DOHH2 (cell line): ENCODE measurements around the gene AXDND1.

ENCODE experiments used
- H3F3A ChIP-seq: fragments of 200-600 bp; sonication (generic), shearing (Covaris generic); 2 replicates; pipeline ENCODE4 v1.6.0; 2016; ENCODE audit warnings: antibody characterized with exemption, mild to moderate bottlenecking; ENCODE audit not compliant: control insufficient read depth, insufficient read depth
- H3K27ac ChIP-seq: fragments of 200-600 bp; sonication (generic); 2 replicates; pipeline ENCODE4 v1.5.1; 2014; ENCODE audit warnings: low read depth, mild to moderate bottlenecking, low read length, moderate library complexity
- H3K27me3 ChIP-seq: fragments of 200-600 bp; sonication (generic); 2 replicates; pipeline ENCODE4 v1.6.1; 2014; ENCODE audit warnings: mild to moderate bottlenecking, low read length, mixed read lengths; ENCODE audit not compliant: control insufficient read depth
- H3K36me3 ChIP-seq: fragments of 200-600 bp; sonication (generic); 2 replicates; pipeline ENCODE4 v1.6.1; 2014; ENCODE audit warnings: mild to moderate bottlenecking, low read length, moderate library complexity, mixed read lengths; ENCODE audit not compliant: control insufficient read depth
- H3K4me1 ChIP-seq: fragments of 200-600 bp; sonication (generic); 2 replicates; pipeline ENCODE4 v1.6.1; 2014; ENCODE audit warnings: mild to moderate bottlenecking, low read length, mixed read lengths; ENCODE audit not compliant: control insufficient read depth
- H3K4me2 ChIP-seq: fragments of 200-600 bp; sonication (generic); 2 replicates; pipeline ENCODE4 v1.6.0; 2014; ENCODE audit warnings: mild to moderate bottlenecking, low read length, moderate library complexity
- H3K4me3 ChIP-seq: fragments of 200-600 bp; sonication (generic); 2 replicates; pipeline ENCODE4 v1.5.1; 2014; ENCODE audit warnings: mild to moderate bottlenecking, low read length, mixed read lengths
- H3K79me2 ChIP-seq: fragments of 200-600 bp; sonication (generic); 2 replicates; pipeline ENCODE4 v1.6.1; 2014; ENCODE audit warnings: mild to moderate bottlenecking, low read length, mixed read lengths; ENCODE audit not compliant: control insufficient read depth
- H3K9me2 ChIP-seq: fragments of 200-600 bp; sonication (generic); replicated peaks from 2 replicates; pipeline ENCODE4 v1.6.1; 2014; ENCODE audit warnings: mild to moderate bottlenecking, low read length, mixed read lengths; ENCODE audit not compliant: control insufficient read depth
- H3K9me3 ChIP-seq: fragments of 200-600 bp; sonication (generic); 2 replicates; pipeline ENCODE4 v1.6.1; 2014; ENCODE audit warnings: antibody characterized with exemption, low read length, mixed read lengths; ENCODE audit not compliant: control insufficient read depth, insufficient read depth
- H4K20me1 ChIP-seq: fragments of 200-600 bp; sonication (generic); 2 replicates; pipeline ENCODE4 v1.6.0; 2014; ENCODE audit warnings: low read depth, mild to moderate bottlenecking, antibody characterized with exemption, low read length, moderate library complexity; ENCODE audit not compliant: control insufficient read depth, insufficient read depth
- EZH2phosphoT487 ChIP-seq: fragments of 200-600 bp; sonication (generic); IDR thresholded peaks from 2 replicates; pipeline ENCODE4 v1.6.1; 2017; ENCODE audit warnings: borderline replicate concordance, mild to moderate bottlenecking, antibody characterized with exemption, low read length, moderate library complexity, mixed read lengths
- TF ChIP-seq, protein P1 (sequence below): fragments of 200-600 bp; sonication (generic); IDR thresholded peaks from one replicate; pipeline ENCODE4 v1.5.1; 2014; ENCODE audit warnings: antibody characterized with exemption, mild to moderate bottlenecking, low read depth, low read length; ENCODE audit not compliant: poor library complexity, severe bottlenecking

The AXDND1 gene

GRCh38 chr1:179554427-179554826 lies 188.7 kb downstream of the AXDND1 start:
- Histone ChIP-seq H3K36me3 (no peaks in the 10 kb centered on the region), H4K20me1 (no peaks in the 10 kb centered on the region), H3K9me2 (no peaks in the 10 kb centered on the region), H3K27ac (no peak overlapping the region), H3K27me3 (peaks cover 4% of the 10 kb centered on the region), H3F3A (no peaks in the 10 kb centered on the region), H3K4me1 (no peaks in the 10 kb centered on the region), H3K9me3 (no peaks in the 10 kb centered on the region), H3K79me2 (no peaks in the 10 kb centered on the region), H3K4me2 (no peak overlapping the region), H3K4me3 (no peak overlapping the region)
- TF ChIP-seq, protein P1, sequence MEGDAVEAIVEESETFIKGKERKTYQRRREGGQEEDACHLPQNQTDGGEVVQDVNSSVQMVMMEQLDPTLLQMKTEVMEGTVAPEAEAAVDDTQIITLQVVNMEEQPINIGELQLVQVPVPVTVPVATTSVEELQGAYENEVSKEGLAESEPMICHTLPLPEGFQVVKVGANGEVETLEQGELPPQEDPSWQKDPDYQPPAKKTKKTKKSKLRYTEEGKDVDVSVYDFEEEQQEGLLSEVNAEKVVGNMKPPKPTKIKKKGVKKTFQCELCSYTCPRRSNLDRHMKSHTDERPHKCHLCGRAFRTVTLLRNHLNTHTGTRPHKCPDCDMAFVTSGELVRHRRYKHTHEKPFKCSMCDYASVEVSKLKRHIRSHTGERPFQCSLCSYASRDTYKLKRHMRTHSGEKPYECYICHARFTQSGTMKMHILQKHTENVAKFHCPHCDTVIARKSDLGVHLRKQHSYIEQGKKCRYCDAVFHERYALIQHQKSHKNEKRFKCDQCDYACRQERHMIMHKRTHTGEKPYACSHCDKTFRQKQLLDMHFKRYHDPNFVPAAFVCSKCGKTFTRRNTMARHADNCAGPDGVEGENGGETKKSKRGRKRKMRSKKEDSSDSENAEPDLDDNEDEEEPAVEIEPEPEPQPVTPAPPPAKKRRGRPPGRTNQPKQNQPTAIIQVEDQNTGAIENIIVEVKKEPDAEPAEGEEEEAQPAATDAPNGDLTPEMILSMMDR, result no peak
- TF ChIP-seq EZH2phosphoT487, result no peak

- H3K4me1 ChIP-seq, result no peaks in the 10 kb centered on the region
- no peaks in the 10 kb centered on the region for H4K20me1 ChIP-seq
- peaks cover 4% of the 10 kb centered on the region for H3K27me3 ChIP-seq
- no peaks in the 10 kb centered on the region for H3K79me2 ChIP-seq
- no peaks in the 10 kb centered on the region for H3F3A ChIP-seq
- H3K27ac ChIP-seq, result no peak overlapping the region
- no peak overlapping the region for H3K4me3 ChIP-seq
- H3K36me3 ChIP-seq, result no peaks in the 10 kb centered on the region
- no peak overlapping the region for H3K4me2 ChIP-seq
- H3K9me2 ChIP-seq, result no peaks in the 10 kb centered on the region
- H3K9me3 ChIP-seq, result no peaks in the 10 kb centered on the region
- no peak for TF ChIP-seq EZH2phosphoT487
- TF ChIP-seq, protein P1, result no peak
Measured at GRCh38 chr1:179558078-179558477, 192.3 kb downstream of the AXDND1 start.

- no peaks in the 10 kb centered on the region for H3F3A ChIP-seq
- H3K9me2 ChIP-seq, result no peaks in the 10 kb centered on the region
- H3K4me1 ChIP-seq, result no peaks in the 10 kb centered on the region
- TF ChIP-seq EZH2phosphoT487, result no peak
- TF ChIP-seq, protein P1, result no peak
- no peaks in the 10 kb centered on the region for H3K36me3 ChIP-seq
- no peak within 1 kb of the TSS for H3K27ac ChIP-seq
- no peaks in the 10 kb centered on the region for H3K27me3 ChIP-seq
- no peak within 1 kb of the TSS for H3K4me3 ChIP-seq
- H3K9me3 ChIP-seq, result no peaks in the 10 kb centered on the region
- H3K79me2 ChIP-seq, result no peaks in the 10 kb centered on the region
- no peaks in the 10 kb centered on the region for H4K20me1 ChIP-seq
- H3K4me2 ChIP-seq, result no peak within 1 kb of the TSS
Measured at GRCh38 chr1:179575497-179576314, 209.9 kb downstream of the AXDND1 start, which contains the start of gene NPHS2. Gene NPHS2, minus strand, starts transcription at chr1:179575948. Its CDS starts 84 bp downstream, at chr1:179575864.
